ENCODE results near the gene MAVS. TPM values are rescaled to one million over a fixed set of nuclear protein-coding genes. Genes with fewer than 3 reads are reported as not detected.

The MAVS gene
- total and polyA plus RNA-seq, 12 donors: 17.5 to 48.7 (median 44.2) TPM

- ATAC-seq (no peak), DNase-seq (no peak)
- intact Hi-C loops (cut with DNase I): loop anchor here in 1 of 10 donors (1.0 kb wide), 1 partner anchor 19 kb away; no protein-coding TSS in a partner anchor
- Histone ChIP-seq H3K36me3 (peaks cover 0 to 99% (median 20%) of the 10 kb centered on the region in 9 donors), H3K9me3 (no peaks in the 10 kb centered on the region), H3K4me3 (no peak overlapping the region), H3K27ac (no peak overlapping the region), H3K4me1 (peaks cover 0 to 32% (median 13%) of the 10 kb centered on the region in 9 donors), H3K27me3 (no peaks in the 10 kb centered on the region)
- 95 to 100% methylated on average over 2 of the region's 2 CpGs for WGBS, 2 donors
- TF ChIP-seq, protein P1, sequence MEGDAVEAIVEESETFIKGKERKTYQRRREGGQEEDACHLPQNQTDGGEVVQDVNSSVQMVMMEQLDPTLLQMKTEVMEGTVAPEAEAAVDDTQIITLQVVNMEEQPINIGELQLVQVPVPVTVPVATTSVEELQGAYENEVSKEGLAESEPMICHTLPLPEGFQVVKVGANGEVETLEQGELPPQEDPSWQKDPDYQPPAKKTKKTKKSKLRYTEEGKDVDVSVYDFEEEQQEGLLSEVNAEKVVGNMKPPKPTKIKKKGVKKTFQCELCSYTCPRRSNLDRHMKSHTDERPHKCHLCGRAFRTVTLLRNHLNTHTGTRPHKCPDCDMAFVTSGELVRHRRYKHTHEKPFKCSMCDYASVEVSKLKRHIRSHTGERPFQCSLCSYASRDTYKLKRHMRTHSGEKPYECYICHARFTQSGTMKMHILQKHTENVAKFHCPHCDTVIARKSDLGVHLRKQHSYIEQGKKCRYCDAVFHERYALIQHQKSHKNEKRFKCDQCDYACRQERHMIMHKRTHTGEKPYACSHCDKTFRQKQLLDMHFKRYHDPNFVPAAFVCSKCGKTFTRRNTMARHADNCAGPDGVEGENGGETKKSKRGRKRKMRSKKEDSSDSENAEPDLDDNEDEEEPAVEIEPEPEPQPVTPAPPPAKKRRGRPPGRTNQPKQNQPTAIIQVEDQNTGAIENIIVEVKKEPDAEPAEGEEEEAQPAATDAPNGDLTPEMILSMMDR (IDR thresholded peaks at IDR 0.05): no peak
Observed at GRCh38 chr20:3914446-3914845, 67.8 kb downstream of the MAVS start.

GRCh38 chr20:3915691-3916090, 69.1 kb downstream of the MAVS start:
- H3K27me3 ChIP-seq: no peaks in the 10 kb centered on the region
- no peak overlapping the region for H3K4me3 ChIP-seq
- peaks cover 0 to 31% (median 13%) of the 10 kb centered on the region in 9 donors for H3K4me1 ChIP-seq
- peaks cover 0 to 99% (median 14%) of the 10 kb centered on the region in 9 donors for H3K36me3 ChIP-seq
- H3K27ac ChIP-seq: no peak overlapping the region
- DNase-seq (no peak), ATAC-seq (no peak)
- H3K9me3 ChIP-seq: no peaks in the 10 kb centered on the region
- TF ChIP-seq, protein P1 (IDR thresholded peaks at IDR 0.05): no peak
- intact Hi-C loops (cut with DNase I): no loop called here
- WGBS, 2 donors: 58 to 78% methylated on average over 2 of the region's 2 CpGs

- H3K9me3 ChIP-seq: no peaks in the 10 kb centered on the region
- intact Hi-C loops (cut with DNase I): no loop called here
- H3K27ac ChIP-seq: no peak overlapping the region
- no peak overlapping the region for H3K4me3 ChIP-seq
- H3K27me3 ChIP-seq: no peaks in the 10 kb centered on the region
- H3K4me1 ChIP-seq: peaks cover 0 to 31% (median 13%) of the 10 kb centered on the region in 9 donors
- ATAC-seq (peak in 1 of 8 donors; percentile 48), DNase-seq (no peak)
- H3K36me3 ChIP-seq: peaks cover 0 to 99% (median 10%) of the 10 kb centered on the region in 9 donors
- 58 to 59% methylated on average over 2 of the region's 2 CpGs for WGBS, 2 donors
- TF ChIP-seq, protein P1 (IDR thresholded peaks at IDR 0.05): no peak
Observed at GRCh38 chr20:3916364-3916763, 69.7 kb downstream of the MAVS start.

DNA sequence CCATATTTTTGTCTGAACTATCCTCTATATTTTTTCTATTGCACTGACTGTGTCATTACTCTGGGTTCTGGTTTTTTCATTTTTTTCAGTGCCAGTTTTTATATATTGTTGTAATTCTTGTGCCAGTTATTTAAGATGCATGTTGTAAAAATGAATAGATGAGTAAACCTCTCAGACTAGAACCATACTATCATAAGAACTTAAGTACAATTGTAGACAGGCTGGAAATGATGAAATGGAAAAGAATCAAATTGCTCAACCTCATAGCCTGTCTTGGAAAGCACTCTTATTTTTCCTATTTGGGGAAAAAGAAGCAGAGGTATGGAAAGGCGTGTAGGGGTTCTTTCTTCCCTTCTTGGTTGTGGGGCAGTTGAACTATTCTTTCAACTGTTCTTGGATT, 72.7 kb downstream of the MAVS start:
- 92 to 100% methylated on average over 1 of the region's 1 CpG for WGBS, 2 donors

More for the DNA sequence above, 72.7 kb downstream of the MAVS start:
- Histone ChIP-seq H3K27me3 (no peaks in the 10 kb centered on the region), H3K4me3 (no peak overlapping the region), H3K4me1 (peaks cover 3 to 49% (median 22%) of the 10 kb centered on the region in 9 donors), H3K36me3 (peaks cover 0 to 99% (median 10%) of the 10 kb centered on the region in 9 donors), H3K27ac (no peak overlapping the region), H3K9me3 (no peaks in the 10 kb centered on the region)
- intact Hi-C loops (cut with DNase I): no loop called here
- DNase-seq (no peak), ATAC-seq (no peak)
- TF ChIP-seq, protein P1 (IDR thresholded peaks at IDR 0.05): no peak
